HG03039 (cell line): ENCODE data around the gene NAB1.
"Not testable (repeated sequence)": the region's sequence is repeated elsewhere in the genome, so short reads cannot be mapped to it uniquely, and the experiment has no call there.

Experiments
- ATAC-seq: cut with Tn5 transposase; IDR thresholded peaks from one replicate; pipeline ENCODE4 v1.9.1; 2021; ENCODE audit warnings: mild to moderate bottlenecking, moderate library complexity; ENCODE audit not compliant: unreplicated experiment

The NAB1 gene, protein sequence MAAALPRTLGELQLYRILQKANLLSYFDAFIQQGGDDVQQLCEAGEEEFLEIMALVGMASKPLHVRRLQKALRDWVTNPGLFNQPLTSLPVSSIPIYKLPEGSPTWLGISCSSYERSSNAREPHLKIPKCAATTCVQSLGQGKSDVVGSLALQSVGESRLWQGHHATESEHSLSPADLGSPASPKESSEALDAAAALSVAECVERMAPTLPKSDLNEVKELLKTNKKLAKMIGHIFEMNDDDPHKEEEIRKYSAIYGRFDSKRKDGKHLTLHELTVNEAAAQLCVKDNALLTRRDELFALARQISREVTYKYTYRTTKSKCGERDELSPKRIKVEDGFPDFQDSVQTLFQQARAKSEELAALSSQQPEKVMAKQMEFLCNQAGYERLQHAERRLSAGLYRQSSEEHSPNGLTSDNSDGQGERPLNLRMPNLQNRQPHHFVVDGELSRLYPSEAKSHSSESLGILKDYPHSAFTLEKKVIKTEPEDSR

DNA sequence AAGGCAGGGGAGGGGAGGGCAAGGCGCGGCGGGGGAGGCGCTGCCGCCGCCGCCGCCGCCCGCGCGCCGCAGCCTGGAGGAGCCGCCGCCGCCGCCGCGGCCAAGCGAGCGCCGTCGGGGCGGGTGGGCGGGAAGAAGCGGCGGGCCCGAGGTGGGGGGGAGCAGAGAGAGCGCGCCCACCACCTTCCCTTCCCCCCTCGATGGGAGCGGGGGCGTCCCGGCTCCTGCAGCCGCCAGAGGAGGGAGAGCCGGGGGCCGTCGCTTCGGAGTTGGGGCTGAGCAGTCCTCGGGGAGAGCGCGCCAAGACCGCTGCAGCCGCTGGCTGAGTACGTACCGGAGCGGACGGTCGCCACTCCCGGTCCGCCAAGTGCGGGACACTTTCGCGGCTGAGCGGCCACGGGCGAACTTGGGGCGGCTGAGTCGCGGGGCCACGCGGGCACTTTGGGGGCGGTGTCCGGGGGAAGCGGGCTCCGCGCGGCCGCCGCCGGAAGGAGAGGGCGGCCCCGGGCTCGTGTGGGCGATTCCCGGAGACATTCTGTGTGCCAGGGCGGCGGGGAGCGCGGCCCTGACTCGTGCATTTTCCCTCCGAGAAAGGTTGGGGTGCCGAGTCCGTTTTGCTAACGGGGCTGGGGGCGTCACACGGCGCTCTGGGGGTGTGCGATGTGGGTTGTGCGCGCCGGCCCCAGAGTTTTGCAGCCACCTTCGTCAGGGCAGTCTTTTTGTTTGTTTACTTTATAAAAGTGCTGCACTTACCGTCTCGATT, at the start of gene NAB1:
TSS of gene NAB1 (plus strand) at position 49 of the 763 bp plus-strand sequence. CDS start 10,094 bp downstream, outside the sequence.
- peak; percentile 52 for ATAC-seq

DNA sequence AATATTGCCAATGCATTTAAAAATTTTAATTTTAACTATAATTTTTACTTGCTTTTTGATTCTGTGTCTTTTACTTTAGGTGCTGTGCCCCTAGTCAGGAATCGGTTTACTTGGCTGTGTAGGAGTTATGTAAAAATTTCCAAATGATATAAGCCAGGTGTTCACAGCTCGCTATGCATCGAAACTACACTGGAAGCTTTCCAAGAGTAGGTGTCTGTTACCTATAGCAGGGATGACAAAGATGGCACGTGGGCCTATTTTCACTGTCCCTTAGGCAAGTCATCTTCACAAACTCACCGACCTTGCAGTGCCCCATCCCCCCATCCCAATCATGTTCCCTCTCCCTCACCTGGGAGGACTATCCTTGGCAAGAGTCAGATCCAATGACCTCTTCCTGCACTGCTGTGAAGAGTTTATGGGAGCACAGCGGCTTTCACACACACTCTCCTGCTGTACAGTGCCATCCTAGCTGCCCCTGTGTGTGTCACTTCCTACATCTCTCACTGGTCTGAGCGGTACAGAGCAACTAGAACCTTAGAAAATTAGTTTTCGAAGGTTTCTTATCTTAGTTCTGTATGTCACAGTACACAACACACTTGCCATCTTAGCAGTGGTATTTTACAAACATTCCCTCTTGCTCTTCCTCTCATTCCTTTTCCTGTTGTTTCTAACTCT, 49.2 kb upstream of the NAB1 start:
- ATAC-seq = no peak

DNA sequence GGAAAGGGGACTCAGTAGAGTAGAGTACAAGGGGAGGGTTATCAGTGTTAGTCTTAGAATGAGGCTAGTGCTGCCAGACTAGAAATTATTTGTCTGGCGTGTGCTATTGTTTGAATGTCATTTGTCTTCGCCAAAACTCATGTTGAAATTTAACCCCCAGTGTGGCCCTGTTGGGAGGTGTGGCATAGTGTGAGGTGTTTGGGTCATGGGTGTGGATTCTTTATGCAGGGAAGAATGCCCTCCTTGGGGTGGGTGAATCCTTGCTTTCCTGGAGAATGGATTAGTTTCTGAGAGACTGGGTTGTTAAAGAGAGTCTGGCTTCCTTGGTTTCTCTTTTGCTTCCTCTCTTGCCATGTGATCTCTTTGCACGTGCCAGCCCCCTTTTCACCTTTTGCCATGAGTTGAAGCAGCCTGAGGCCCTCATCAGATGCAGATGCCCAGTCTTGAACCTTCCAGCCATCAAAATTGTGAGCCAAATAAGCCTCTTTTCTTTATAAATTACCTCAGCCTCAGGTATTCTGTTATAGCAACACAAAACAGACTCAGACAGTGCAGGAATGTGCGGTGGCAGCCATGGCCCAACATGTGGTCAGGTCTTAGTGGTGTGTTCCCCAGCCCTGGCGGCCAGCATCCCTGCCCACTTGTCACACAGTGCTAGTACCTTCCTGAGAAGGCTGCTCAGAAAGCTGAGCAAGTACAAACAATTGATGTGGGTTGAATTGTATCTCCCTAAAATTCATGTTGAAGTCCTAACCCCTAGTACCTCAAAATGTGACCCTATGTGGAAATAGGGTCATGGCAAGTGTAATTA, 48.4 kb upstream of the NAB1 start:
- no peak for ATAC-seq

DNA sequence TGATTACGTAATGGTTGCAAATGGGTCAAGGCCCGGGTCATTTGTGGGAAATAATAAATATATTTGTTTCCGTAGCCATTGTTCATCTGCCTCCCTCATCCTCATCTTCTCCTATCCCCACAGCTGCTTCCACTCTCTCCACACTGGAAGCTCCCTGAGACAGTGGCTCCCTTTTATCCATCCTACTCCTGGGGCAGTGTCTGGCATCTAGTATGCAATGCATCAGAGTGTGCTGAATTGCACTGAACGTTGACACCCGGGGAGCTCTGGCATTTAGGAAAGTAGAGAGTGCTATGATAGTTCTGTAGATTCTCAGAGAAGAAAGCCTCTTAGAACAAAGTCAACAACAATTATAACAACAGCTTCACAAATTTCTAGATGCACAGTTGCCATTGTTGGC, 45.5 kb upstream of the NAB1 start:
- no peak for ATAC-seq

DNA sequence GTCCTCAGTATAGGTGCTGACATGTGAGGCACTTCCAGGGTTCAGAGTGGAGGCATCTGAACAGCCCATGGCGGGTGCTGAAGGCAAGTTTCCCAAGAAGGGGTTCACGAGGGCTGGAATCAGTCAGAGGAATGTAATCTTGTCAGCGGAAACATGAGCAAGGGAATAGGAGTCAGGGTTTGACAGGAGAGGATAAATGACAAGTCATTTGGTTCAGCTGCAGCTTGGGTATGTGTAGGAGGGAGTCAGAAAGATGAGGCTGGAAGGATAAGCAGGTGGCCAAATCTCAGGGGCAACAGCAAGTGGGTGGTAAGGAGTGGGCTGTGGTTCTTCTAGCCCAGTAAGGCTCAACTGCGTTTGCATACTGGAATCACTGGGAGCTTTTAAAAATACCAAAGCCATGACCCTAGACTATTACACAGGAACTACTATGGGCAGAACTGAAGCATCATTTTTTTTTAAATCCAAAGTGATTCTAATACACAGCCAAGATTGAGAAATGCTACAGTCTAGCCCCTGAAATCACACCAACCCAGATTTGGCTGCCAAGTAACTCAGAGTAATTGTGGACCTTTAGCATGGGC, 41.8 kb upstream of the NAB1 start:
- no peak for ATAC-seq

DNA sequence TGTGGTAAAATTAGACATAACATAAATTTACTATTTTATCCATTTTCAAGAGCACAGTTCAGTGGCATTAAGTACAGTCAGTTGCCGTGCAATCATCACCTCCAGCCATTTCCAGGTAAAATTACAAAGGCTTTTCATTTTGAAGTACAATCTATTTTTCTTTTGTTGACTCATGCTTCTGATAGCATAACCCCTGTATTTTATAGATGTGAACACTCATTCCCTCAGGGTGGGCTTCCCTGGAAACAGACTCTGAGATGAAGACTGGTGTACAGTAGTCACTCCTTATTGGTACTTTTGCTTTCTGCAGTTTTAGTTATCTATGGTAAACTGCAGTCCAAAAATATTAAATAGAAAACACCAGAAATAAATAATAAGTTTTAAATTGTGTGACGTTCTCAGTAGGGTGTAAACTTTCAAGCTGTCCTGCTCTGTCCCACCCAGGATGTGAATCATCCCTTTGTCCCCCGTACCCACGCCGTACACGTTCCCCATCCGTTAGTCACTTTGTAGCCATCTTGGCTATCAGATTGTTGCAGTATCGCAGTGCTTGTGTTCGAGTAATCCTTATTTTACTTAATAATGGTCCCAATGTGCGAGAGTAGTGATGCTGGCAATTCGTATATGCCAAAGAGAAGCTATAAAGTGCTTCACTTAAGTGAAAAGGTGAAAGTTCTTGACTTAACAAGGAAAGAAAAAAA, 41.1 kb upstream of the NAB1 start:
- no peak for ATAC-seq

DNA sequence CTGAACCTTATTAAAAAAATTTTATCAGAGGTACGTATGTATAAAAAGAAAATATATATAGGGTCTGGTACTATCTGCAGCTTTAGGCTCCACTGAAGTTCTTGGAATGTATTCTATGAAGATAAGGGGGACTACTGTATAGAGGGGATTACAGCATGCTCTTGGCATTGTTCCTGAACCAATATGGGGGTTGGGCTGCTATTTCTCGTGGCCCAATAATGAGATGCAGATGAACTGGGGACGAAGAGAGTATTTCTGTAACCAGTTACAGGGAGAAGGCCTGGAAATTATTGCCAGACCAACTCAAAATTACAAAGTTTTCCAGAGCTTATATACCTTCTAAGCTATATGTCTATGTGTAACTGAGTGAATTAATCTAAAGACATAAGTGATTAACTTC, 40.0 kb upstream of the NAB1 start:
- not testable (repeated sequence) for ATAC-seq

DNA sequence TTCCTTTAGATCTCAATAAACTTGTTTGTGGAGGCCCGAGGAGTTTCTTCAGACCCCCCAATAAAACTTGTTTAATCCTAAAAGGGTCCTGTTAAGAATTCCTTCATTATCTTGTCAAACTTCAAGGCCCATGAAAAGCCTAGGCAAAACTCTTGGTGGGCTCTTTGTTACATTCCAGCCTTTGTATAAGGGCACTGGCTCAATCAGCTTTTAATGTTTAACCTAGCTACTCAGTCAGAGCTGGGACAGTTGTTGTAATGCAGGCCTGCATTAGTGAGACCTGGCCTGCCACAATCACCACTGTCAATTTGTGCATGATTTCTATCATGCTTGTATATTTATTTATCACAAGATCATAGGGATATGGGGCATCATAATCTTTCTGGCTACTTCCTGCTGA, 39.5 kb upstream of the NAB1 start:
- ATAC-seq = not testable (repeated sequence)

DNA sequence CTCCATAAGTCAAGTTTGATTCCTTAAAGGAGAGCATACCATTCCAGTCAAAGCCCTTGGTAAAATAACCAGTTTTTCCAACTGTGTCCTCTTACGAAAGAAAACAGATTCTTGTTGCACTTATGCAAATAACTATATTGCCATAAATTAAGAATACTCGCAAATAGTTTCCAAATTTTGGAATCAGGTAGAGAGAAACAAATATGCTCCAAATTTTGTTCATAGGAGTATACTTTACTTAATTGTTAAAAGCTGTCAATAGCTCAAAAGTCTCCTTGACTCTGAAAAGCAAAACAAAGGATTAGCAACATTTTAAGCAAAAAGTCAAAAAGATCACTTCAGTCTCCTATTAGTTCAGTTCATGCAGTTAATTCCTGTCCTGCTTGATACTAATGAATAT, 38.4 kb upstream of the NAB1 start:
- ATAC-seq = not testable (repeated sequence)

DNA sequence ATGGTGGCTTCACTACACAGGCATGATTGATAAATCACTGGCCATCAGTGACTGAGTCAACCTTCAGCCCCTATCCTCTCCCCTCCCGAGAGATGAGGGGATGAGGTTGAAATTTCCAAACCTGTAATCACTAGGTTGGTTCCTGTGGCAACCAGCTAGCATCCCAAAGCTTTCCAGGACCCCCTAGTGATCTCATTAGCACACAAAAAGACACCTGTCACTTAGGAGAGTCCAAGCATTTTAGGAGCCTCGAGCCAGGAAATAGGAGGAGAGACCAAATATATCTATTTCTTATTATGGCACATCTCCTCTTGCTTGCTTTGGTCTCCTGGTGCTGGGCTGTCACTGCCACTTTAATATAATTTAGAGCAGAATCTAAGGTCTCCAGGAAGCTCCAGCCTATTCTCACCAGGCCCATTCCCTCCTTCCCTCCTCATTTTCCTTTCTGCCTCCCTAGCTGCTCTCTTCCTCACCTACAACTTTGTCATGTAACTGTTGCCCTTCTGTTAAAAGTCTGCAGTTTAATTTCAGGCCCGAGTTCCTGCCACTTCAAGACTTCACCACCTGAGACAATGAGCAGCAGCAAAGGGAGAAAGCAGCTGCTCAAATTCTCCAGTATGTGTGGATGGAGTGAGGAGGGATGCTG, 33.2 kb upstream of the NAB1 start:
- no peak for ATAC-seq

DNA sequence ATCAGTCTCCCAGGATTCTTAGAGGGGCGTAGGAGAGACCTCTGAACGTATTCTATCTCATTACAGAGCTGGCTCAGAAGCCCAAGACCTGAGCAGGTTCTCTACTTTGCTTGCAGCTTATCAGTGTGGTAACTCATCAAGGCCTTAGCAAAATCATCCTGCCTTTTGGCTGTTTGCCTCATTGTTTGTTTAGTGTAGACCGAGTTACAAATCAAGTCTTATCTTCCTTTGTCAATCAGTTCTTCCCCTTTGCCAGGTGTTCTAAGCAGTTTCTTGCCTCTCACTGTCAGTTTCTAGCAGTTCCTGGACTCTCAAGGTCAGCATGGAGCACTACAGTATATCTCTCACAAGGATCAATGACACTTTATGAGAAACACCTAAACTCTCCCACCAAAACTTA, 30.9 kb upstream of the NAB1 start:
- ATAC-seq = no peak

DNA sequence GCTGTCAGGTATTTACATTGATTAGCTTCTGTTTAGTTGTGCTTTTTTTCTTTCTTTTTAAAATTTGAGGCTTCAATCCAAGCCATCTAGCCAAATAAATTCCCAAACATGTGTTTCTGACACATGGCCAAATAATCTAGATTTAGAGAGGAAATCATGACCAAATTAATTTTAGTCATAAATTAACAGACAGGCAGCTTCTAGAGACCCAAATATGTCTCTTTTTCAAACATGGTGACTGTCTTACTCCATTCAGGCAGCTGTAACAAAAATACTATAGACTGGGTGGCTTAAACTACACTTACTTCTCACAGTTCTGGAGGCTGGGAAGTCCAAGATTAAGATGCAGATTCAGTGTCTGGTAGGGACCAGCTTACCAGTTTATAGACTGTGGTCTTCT, 23.2 kb upstream of the NAB1 start:
- ATAC-seq = no peak

DNA sequence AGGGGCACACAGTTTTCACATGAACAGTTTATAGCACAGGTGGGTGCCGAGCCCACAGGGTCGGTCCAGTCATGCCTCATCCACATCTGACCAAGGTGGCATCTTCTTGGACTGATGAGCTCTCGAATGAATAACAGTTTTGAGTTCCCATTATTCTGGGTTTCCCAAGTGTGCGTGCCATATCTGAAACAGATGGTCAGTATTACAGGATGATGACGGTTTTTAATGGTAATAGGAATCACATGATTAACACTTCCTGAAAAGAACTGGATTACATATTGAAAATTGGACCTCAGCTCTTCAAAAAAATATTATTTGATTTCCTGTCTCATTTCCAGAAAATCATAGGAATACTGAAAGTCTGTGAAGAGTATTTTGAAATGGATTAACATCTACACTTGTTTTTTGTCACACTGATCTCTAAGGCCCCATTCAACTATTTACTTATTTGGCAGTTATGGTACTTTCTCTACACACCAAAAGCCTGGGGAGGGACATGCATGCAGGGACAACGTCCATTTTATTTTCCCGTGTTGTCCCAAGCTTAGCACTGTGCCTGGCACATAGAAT, 22.2 kb upstream of the NAB1 start:
- ATAC-seq = no peak

DNA sequence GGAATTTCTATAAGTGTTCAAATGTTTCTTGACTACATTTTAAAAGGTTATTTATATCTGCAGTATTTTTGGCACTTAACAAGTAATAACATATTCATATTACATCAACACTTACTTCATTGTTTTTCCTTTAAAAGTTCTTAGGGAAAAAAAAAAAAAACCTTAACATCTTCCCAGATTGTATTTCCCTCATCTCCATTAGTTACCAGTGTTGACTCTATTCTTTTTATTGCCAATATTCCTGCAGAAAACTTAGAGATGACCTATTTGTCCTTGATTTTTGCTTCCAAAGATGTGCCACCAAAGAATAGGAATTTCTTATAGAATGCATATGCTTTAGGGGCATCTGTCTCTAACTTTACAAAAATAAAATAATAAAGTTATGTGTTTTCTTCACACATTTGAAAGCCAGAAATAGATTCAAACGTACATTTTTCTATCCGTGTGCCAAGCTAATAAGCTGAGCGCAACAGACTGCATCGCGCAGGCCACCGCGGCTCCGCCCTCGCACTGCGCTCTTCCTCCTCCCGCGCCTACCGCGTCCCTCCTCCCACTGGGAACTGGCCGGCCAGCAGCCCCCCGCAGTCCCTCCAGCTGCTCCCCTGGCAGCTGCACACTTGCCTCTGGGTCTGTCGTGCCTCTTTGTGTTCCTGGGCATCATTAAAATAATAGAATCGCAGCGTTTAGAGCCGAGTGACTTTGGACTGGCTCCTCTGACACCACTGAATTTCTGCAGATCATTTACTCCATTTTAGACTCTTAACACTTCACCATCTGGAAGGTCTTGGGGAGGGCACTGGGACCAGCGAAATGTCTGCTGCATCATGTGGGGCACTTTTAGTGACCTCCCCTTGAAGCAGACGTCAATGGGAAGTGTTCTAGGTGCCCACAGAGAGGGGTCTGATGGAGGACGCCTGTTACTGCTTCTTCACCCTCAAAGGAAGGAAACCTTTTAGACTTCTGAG, 21.2 kb upstream of the NAB1 start:
- peak; percentile 82 for ATAC-seq

DNA sequence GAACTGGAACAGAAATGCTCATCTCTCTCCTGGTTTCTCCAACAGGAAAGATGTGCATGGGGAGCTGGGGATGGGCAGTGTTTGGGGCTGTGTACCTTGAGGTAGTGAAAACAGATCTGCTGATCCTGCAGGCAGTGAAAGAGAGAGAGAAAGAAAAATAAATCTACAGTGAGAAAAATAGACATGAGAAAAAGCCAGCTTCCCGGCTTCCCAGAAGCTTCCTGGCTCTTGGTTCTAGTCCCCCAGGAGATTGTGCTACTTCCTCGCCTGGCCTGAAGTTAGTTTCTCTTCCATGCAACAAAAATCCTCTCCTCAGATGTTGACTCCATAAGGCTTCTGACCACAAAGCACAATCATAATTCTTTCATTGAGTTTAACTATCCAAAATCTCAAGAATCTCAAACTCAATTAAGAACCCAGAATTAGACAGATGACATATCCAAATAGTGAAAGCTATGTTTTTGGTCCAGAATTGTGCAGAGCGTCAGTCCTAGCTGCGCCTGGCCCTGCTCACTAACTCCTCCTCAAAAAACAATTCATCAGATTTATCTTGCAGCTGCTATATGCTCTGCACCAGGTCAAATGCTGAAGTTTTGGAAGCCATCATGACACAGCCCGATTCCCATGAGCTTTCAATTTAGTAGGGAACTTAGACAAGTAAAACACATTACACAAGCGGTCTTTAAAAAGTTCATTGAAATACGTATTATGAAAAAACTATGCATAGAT, 20.1 kb upstream of the NAB1 start:
- ATAC-seq = no peak

DNA sequence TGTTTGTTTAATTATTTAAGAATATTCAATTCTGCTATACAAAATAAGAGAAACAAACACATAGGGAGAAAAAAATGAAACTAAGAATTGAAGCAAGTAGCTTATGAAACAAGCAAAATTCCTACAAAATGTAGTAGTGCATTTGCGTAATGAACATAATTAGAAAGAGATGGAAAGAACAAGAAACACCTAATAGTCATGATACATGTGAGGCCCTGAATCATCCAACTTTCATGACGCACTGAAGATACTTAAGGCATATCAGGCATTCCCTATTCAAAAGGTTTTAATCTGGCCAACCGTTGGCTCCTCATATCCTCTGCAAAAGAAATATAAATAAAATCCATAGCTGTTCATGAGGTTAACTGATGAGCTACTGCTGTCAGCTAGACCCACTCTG, 14.5 kb upstream of the NAB1 start:
- no peak for ATAC-seq

DNA sequence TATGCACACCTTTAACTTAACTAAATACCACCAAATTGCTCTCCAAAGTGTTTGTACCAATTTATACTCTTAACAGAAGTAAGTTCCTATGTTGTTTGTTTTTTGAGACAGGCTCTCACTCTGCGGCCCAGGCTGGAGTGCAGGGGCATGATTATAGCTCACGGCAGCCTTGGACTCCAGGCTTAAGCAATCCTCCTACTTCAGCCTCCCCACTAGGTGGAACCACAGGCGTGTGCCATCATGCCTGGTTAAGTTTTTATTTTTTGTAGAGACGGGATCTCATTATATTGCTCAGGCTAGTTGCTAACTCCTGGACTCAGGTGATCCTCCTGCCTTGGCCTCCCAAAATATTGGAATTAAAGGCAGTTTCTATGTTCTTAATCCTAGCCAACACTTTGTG, 13.1 kb upstream of the NAB1 start:
- ATAC-seq = no peak
